ENCODE results near the gene AGPAT3. TPM values are rescaled to one million over a fixed set of nuclear protein-coding genes. Genes with fewer than 3 reads are reported as not detected.

AGPAT3 gene
- total RNA-seq, 4 donors from 2014 or later: 40.6 to 80.5 (median 65.3) TPM

- TF ChIP-seq POLR2A (IDR thresholded peaks at IDR 0.05) (no peak), CTCF (IDR thresholded peaks at IDR 0.05) (no peak)
- H3K4me1 ChIP-seq: peaks cover 18 to 37% of the 10 kb centered on the region in 2 donors
- no peaks in the 10 kb centered on the region for H3K36me3 ChIP-seq
- H3K9me3 ChIP-seq: no peaks in the 10 kb centered on the region
- intact Hi-C loops (cut with DNase I): no loop called here
- peak overlapping the region in 1 of 3 donors; percentile 15 for H3K27ac ChIP-seq
- no peaks in the 10 kb centered on the region for H3K27me3 ChIP-seq
- no peak overlapping the region for H3K4me3 ChIP-seq (replicated peaks in 1 of 3)
- 83 to 86% methylated on average over 5 of the region's 5 CpGs for WGBS, 2 donors
- DNase-seq: no peak
These were observed 11.6 kb downstream of the AGPAT3 start for GRCh38 chr21:43876605-43877004.

- H3K27me3 ChIP-seq: no peaks in the 10 kb centered on the region
- no peak overlapping the region for H3K27ac ChIP-seq
- peaks cover 18 to 43% of the 10 kb centered on the region in 2 donors for H3K4me1 ChIP-seq
- WGBS, 2 donors: 93 to 94% methylated on average over 25 of the region's 25 CpGs
- H3K36me3 ChIP-seq: no peaks in the 10 kb centered on the region
- H3K4me3 ChIP-seq (replicated peaks in 1 of 3): no peak overlapping the region
- TF ChIP-seq CTCF (IDR thresholded peaks at IDR 0.05) (no peak), POLR2A (IDR thresholded peaks at IDR 0.05) (no peak)
- H3K9me3 ChIP-seq: no peaks in the 10 kb centered on the region
- DNase-seq: no peak
- intact Hi-C loops (cut with DNase I): no loop called here
These were observed 13.0 kb downstream of the AGPAT3 start for GRCh38 chr21:43877936-43878575.

GRCh38 chr21:43879348-43880110, 14.5 kb downstream of the AGPAT3 start:
- DNase-seq: no peak
- H3K27me3 ChIP-seq: no peaks in the 10 kb centered on the region
- no peaks in the 10 kb centered on the region for H3K36me3 ChIP-seq
- intact Hi-C loops (cut with DNase I): no loop called here
- no peak overlapping the region for H3K4me3 ChIP-seq (replicated peaks in 1 of 3)
- TF ChIP-seq CTCF (IDR thresholded peaks at IDR 0.05): no peak
- TF ChIP-seq POLR2A (IDR thresholded peaks at IDR 0.05): no peak
- WGBS, 2 donors: 87 to 89% methylated on average over 20 to 25 of the region's 25 CpGs
- H3K27ac ChIP-seq: peak overlapping the region in 2 of 3 donors; percentile 30 to 70
- H3K9me3 ChIP-seq: no peaks in the 10 kb centered on the region
- peaks cover 32 to 44% of the 10 kb centered on the region in 2 donors for H3K4me1 ChIP-seq

- intact Hi-C loops (cut with DNase I): no loop called here
- H3K36me3 ChIP-seq: no peaks in the 10 kb centered on the region
- H3K4me3 ChIP-seq (replicated peaks in 1 of 3): no peak overlapping the region
- no peaks in the 10 kb centered on the region for H3K27me3 ChIP-seq
- H3K9me3 ChIP-seq: no peaks in the 10 kb centered on the region
- TF ChIP-seq POLR2A (IDR thresholded peaks at IDR 0.05) (no peak), CTCF (IDR thresholded peaks at IDR 0.05) (no peak)
- peaks cover 39 to 49% of the 10 kb centered on the region in 2 donors for H3K4me1 ChIP-seq
- peak overlapping the region in 2 of 3 donors; percentile 30 to 70 for H3K27ac ChIP-seq
- WGBS, 2 donors: 58 to 71% methylated on average over 9 to 14 of the region's 14 CpGs
- peak; percentile 87 to 89 for DNase-seq
These were observed 15.3 kb downstream of the AGPAT3 start for GRCh38 chr21:43880111-43880985.
